AG08396 (cell line): ENCODE data around the gene TP53I11.

Source experiments
- DNase-seq: peaks from one replicate; pipeline ENCODE4 v3.0.0; 2012; ENCODE audit warnings: low spot score, mixed read lengths

TP53I11 gene

GRCh38 chr11:44957040-44957515 lies 6.4 kb upstream of the TP53I11 start:
- DNase-seq: no peak

DNA sequence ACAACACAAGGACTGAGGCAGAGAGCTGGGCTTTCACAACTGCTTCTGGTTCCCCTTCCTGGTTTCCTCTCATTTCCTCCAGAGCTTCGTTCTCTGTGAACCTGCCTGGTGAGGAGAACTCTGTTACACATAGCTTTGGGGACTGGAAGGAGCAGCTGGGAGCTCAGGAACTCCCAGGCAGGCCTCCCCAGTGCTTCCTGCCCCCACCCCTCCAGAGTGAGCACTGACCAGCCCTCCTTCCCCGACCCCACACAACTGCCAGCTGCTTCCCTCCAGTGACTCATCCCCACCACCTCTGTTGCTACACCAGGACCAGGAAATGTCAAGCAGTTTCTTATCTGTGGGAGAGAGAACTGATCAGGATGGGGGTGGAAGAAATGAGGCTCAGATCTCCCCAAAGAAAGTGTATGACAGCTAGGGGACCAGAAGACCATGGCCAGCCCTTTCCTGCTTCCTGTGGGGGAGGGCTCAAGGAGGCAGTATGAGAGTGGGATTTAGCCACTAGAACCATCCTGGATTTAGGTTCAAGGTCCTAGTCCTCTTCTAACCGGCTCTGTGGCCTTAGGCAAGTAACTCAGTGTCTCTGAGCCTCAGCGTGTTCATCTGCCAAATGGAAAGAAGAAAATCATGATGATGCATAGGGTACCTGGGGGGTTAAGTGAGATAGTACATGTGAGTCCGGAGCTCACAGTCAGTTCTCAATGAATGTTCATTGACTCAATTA lies 4.5 kb upstream of the TP53I11 start:
- DNase-seq: peak; percentile 86

- DNase-seq: no peak
Measured at GRCh38 chr11:44954051-44954906, 3.6 kb upstream of the TP53I11 start.

DNA sequence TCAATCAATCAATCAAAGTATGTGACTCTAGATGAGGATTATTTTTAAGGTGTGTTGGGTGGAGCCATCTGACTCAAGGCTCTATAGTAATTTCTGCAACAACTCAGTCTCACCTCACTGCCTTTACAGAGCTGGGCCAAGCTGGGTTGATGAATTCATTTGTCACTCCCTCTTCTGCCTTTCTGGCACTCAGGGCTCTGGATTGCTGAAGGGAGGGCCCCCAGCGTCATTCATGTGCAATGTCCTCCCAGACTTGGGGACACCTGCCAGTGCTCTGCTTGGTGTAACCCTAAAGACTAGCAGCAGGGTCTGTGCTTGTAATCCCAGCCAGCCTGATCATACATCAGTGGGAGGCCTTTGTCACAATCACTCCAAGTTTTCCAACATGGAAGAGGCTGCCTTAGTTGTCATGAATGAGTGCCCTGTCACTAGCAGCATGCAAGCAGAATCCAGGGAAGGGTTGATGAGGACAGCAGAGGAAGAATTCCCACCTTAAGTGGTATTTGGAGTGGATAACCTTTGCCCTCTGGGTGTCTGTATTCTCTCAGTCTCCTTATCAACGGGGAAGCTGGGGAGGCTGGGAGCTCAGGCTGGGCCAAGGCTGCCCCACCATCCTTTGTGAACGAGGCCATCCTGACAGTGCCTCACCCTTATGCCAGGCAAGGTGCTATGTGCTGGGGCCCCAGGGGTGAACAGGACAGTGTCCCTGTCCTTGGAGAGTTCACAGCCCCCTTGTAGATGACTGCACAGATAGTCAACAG lies 2.0 kb upstream of the TP53I11 start:
- DNase-seq: no peak

GRCh38 chr11:44952082-44952481 lies 1.4 kb upstream of the TP53I11 start:
- no peak for DNase-seq

DNA sequence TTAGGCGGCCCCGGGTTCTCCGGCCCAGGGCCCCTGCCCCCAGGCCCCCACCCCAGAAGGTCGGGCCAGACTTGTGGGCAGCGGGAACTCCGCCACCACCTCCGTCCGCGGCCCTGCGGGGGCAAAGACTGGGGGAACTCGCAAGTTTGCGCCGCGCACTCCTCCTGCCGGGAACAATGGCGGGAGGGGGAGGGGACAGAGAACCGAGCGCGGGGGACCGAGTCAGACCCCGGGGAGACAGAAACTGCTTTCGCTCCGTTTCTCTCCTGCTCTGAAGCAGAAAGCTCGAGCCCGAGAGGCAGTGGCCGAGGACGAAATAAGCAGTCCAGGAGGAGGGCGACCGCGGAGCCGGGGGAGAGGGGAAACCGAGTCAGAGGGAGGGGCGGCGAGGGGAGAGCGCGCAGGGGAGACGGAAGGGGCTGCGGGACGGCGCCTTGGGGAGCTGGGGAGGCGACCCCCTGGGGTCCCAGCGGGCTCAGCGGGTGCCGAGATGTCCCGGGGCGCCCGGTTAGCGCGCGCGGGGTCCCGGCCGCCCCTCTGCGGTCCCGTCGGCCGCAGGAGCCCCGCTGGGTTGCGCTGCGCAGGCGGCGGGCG lies 555 bp downstream of the TP53I11 start:
- DNase-seq: peak; percentile 53

GRCh38 chr11:44949160-44950030 lies 1.3 kb downstream of the TP53I11 start:
- peak; percentile 61 for DNase-seq

DNA sequence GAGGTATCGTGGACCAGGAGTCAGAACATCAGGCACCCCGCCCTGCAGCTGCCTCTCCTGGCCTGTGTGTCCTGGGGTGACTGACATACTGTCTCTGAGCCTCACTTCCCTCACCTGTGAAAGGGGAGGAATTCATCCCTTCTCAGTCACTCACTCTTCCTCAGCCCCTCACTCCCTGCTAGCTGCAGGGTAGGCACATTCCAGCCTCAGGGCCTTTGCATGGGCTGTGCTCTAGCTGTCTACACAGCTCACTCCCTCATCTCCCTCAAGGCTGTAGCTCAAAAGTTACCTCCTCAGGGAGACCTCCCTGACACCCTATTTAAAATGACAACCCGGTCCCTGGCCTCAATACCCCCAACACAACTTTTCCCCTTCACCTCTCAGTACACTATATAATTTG lies 2.5 kb downstream of the TP53I11 start:
- DNase-seq: no peak

DNA sequence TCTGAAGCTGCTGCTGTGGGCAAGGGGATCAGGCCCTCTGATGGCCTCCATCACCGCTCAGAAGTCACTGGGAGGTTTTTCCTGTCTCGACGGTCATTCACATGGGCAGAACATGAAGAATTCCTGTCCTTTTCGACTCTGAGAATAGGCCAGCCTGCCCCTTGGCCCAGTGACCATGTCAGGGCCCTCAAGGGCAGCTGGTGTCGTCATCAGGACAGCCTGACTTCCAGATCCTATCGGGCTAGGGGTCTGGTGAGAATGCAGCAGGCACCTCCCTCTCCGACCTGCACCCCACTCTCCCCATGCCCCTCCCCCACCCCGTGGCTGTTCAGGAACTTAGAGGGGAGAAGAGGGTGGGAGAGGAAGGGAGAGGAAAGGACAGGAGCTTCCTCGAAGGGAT lies 3.6 kb downstream of the TP53I11 start:
- no peak for DNase-seq

DNA sequence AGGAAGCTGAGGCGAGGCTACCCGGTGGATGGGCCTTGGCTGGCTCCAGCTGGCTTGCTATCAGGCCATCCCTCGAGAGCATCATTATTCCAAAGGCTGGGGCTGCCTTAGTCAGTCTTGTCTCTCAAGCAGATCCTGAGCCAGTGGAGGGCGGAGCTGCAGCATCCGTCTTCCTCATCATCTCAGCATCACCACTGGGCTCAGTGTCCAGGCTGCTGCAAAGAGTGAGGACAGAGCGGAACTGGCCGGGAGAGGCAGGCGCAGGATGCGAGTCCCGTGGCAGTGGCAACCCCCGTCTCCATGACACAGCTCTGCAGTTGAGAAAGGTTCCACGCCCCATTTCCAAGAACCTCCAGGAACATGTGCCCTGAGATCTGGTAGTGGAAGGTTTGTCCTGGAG lies 4.4 kb downstream of the TP53I11 start:
- no peak for DNase-seq

- DNase-seq: no peak
Measured at GRCh38 chr11:44945666-44946065, 5.0 kb downstream of the TP53I11 start.

- DNase-seq: no peak
Measured at GRCh38 chr11:44944853-44945235, 5.8 kb downstream of the TP53I11 start.

DNA sequence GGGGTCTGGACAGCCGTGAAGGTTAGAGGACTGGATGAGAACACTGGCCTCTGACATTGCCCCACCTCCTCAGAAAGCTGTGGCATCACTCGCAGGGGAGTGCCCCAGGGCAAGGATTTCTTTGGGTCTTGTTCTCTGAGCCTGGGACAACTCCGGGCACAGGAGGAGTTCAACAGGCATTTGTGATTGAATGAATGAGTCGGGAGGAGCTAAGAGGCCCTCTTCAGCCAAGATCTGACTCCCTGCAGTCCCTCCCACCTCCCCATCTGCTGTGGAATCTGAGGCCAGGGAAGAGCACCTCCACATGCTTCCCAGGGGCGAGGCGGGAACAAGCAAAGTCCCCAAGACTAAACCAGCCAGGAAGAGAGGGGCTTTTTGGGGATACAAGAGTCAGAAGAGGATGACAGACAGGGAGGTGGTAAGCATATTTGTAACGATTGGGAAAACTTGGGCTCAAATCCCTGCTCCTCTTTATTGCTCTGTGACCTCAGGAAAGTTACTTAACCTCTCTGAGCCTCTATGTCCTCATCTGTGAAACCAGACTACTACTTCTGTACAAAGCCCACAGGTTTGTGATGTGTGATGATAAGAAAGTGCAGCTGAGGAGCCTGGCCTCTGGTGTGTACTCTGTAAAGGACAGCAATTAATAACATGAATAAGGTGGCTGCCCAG lies 6.4 kb downstream of the TP53I11 start:
- no peak for DNase-seq

DNA sequence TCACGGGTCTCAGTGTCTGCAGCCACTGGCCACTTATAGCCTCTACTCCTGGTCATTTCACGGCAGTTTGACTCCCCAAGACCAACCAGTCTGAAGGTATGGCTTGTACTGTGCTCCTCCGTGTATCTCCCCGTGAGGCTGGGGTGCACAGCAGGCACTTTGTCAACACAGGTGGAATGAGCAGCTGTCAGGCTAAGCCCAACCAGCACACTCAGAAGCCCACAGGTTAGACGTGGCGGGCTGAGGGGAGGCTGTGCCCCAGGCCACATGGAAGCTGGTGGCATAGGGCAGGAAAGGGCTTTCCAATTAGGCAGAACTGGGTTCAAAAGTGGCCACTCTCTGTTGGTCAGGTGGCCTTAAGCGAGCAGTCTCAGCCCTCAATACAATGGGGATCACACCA lies 7.0 kb downstream of the TP53I11 start:
- DNase-seq: no peak

- no peak for DNase-seq
Measured at GRCh38 chr11:44943118-44943517, 7.6 kb downstream of the TP53I11 start.

DNA sequence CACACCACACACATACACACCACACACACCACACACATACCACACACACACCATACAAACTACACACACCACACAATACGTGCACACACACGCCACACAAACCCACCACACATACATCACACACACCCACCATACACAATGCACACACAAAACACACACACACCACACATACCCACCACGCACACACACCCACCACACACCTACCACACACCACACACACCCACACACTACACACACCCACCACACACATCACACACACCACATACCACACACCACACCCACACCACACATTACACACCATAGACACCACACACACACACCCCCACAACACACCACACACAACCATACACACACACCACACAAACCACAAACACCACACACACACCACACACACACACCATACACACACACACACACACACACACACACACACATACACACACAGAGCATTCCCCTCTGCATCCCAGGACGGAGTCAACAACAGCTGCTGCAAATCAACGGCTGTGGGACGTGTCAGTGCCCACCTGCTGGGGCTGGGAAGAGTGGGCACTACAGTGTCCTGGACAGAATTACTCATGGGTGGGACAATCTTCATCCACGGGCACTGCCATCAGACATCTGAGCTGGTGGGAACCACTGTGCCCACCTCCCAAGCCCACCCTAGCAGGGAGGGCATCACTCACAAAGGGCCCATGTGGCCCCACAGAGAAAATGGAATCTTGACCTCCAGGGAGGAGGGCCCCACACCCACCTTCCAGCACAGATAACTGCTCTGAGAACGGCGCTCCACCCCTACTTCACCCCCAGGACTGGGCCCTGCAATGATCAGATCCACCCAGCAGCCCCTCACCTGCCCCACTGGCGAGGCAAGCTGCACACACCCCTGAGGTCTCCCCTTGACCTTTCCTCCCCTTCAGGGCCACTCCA lies 8.4 kb downstream of the TP53I11 start:
- DNase-seq: no peak

DNA sequence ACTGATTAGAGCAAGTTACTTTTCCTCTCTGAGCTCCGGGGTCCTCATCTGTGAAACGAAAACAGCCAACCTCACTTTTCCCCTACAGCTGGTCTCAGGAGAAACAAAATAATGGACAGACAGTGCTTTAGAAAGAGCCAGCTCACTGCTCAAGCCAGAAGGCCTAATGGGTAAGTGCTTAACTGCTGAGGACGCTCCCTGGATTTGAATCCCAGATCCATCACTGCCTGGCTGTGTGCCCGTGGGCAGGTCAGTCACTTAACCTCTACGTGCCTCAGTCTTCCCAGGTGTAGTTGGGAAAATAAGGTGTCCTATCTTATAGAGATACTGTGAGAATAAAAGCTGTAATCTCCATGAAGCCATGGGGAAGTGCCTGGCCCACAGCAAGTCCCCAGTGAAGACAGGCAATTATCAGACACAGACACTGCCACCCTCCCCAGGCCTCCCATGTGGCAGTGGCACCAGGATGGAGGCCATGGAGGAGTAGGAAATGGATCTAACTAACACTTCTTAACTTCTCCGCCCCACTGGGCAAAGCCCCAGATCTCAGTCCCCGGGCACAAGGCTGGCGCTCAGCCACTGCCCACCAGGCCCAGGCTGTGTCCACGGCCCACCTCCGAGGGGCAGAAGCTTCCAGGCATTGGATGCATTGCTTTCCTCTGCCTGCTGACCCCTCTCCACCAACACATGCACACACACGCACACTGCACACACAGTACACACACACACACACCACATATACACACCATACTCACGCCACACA lies 9.2 kb downstream of the TP53I11 start:
- no peak for DNase-seq

DNA sequence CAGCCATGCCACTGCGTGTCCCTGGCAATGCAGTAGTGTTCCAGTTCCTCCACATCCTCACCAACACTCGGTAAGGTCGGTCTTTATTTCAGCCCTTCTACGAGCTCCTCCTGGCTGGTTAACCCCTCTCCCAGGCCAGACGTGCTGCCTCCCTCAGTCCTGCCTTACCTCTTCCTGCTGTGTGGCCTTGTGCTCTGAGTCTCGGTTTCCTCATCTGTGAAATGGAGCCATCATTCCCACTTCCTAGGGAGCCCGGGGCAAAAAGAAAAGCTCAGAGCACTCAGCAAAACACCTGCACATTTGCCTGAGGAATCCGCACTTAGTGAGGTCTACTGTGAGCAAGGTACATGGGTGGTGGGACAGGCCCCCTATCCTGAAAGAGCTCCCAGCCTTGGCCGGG lies 9.8 kb downstream of the TP53I11 start:
- no peak for DNase-seq

- no peak for DNase-seq
Measured at GRCh38 chr11:44940404-44940803, 10.3 kb downstream of the TP53I11 start.
